GM19193 (cell line): ENCODE results near the gene AHDC1.

ENCODE experiments used
- POLR2A ChIP-seq: IDR thresholded peaks from 4 replicates; pipeline ENCODE4 v1.6.1; 2011; ENCODE audit not compliant: insufficient read depth, insufficient read length; ENCODE audit errors: extremely low read depth

AHDC1 gene

GRCh38 chr1:27551170-27551952 lies 52.6 kb downstream of the AHDC1 start:
- no peak for TF ChIP-seq POLR2A

- no peak for TF ChIP-seq POLR2A
Observed at GRCh38 chr1:27550510-27551169, 53.3 kb downstream of the AHDC1 start.

GRCh38 chr1:27549807-27550408 lies 54.0 kb downstream of the AHDC1 start:
- TF ChIP-seq POLR2A: no peak

- no peak for TF ChIP-seq POLR2A
Observed at GRCh38 chr1:27548858-27549719, 54.9 kb downstream of the AHDC1 start.

- no peak for TF ChIP-seq POLR2A
Observed at GRCh38 chr1:27548136-27548853, 55.6 kb downstream of the AHDC1 start.

GRCh38 chr1:27547220-27548116 lies 56.5 kb downstream of the AHDC1 start:
- no peak for TF ChIP-seq POLR2A

- TF ChIP-seq POLR2A: no peak
Observed at GRCh38 chr1:27545876-27546275, 58.1 kb downstream of the AHDC1 start.

GRCh38 chr1:27545271-27545670 lies 58.7 kb downstream of the AHDC1 start:
- no peak for TF ChIP-seq POLR2A

- TF ChIP-seq POLR2A: no peak
Observed at GRCh38 chr1:27544834-27545233, 59.1 kb downstream of the AHDC1 start.

- no peak for TF ChIP-seq POLR2A
Observed at GRCh38 chr1:27543284-27543683, 60.7 kb downstream of the AHDC1 start.

- TF ChIP-seq POLR2A: no peak
Observed at GRCh38 chr1:27542463-27543273, 61.3 kb downstream of the AHDC1 start.
